Liver (tissue), 9 donors: Measurements from ENCODE around the gene HMGB4. TPM values are rescaled to one million over a fixed set of nuclear protein-coding genes. Genes with fewer than 3 reads are reported as not detected.

Experiments used
- DNase-seq: peaks from one replicate; pipeline ENCODE4 v3.0.0-alpha.2; 2017; ENCODE audit warnings: low spot score
- H3K27ac ChIP-seq, 2 donors: one replicate each; pipeline ENCODE4 v1.7.0; 2013; ENCODE audit warnings: inconsistent platforms in 2 of 2, low read length in 2 of 2, control low read depth in 1 of 2, low read depth in 1 of 2, mild to moderate bottlenecking in 1 of 2
- H3K27me3 ChIP-seq, 4 donors: one replicate each; pipeline versions ENCODE4 v1.6.1 to v1.7.0; 2013; ENCODE audit warnings: low read length in 3 of 4, inconsistent platforms in 1 of 4, mild to moderate bottlenecking in 1 of 4, moderate library complexity in 1 of 4; ENCODE audit not compliant: control insufficient read depth in 4 of 4, insufficient read depth in 4 of 4
- H3K36me3 ChIP-seq, 4 donors: one replicate each; pipeline versions ENCODE4 v1.6.1 to v1.7.0; 2013; ENCODE audit warnings: low read length in 3 of 4, mild to moderate bottlenecking in 3 of 4, low read depth in 1 of 4, moderate library complexity in 1 of 4; ENCODE audit not compliant: control insufficient read depth in 4 of 4, insufficient read depth in 3 of 4
- H3K4me1 ChIP-seq, 4 donors: one replicate each; pipeline versions ENCODE4 v1.6.1 to v1.7.0; 2013; ENCODE audit warnings: low read length in 3 of 4, mild to moderate bottlenecking in 3 of 4, moderate library complexity in 1 of 4; ENCODE audit not compliant: control insufficient read depth in 4 of 4, insufficient read depth in 4 of 4
- H3K4me3 ChIP-seq, 3 donors: one replicate each; pipeline versions ENCODE4 v1.6.1 to v1.7.0; 2013; ENCODE audit warnings: low read length in 3 of 3, control low read depth in 1 of 3, low read depth in 1 of 3, mild to moderate bottlenecking in 1 of 3
- H3K9ac ChIP-seq, 2 donors: one replicate each; pipeline ENCODE4 v1.7.0; 2013; ENCODE audit warnings: low read length in 2 of 2, mild to moderate bottlenecking in 2 of 2, moderate library complexity in 2 of 2, control low read depth in 1 of 2, low read depth in 1 of 2
- H3K9me3 ChIP-seq, 4 donors: one replicate each; pipeline versions ENCODE4 v1.6.1 to v1.7.0; 2013; ENCODE audit warnings: low read length in 3 of 4; ENCODE audit not compliant: control insufficient read depth in 4 of 4
- CTCF ChIP-seq: fragments of 150-350 bp; IDR thresholded peaks from 2 replicates; pipeline ENCODE4 v1.5.1; 2017; ENCODE audit warnings: improper control_type of control experiment, low read depth, low read length; ENCODE audit not compliant: missing input control
- EGR1 ChIP-seq, 2 donors: IDR thresholded peaks; 2 replicates each; pipeline ENCODE4 v1.6.1; 2016 to 2018; ENCODE audit warnings: antibody characterized with exemption in 2 of 2, low read depth in 2 of 2
- FOXA1 ChIP-seq: IDR thresholded peaks from 2 replicates; pipeline ENCODE4 v1.6.1; 2016; ENCODE audit warnings: antibody characterized with exemption
- FOXA2 ChIP-seq: IDR thresholded peaks from 2 replicates; pipeline ENCODE4 v1.6.1; 2016; ENCODE audit warnings: antibody characterized with exemption
- GABPA ChIP-seq, 2 donors: IDR thresholded peaks in 1 of 2; conservative IDR thresholded peaks in 1 of 2; 2 replicates each; pipeline ENCODE4 v1.6.1; 2016; ENCODE audit warnings: antibody characterized with exemption in 2 of 2, mild to moderate bottlenecking in 1 of 2, moderate library complexity in 1 of 2
- HNF4G ChIP-seq: IDR thresholded peaks from 2 replicates; pipeline ENCODE4 v1.6.1; 2016; ENCODE audit warnings: antibody characterized with exemption
- JUND ChIP-seq, 2 donors: IDR thresholded peaks; 2 replicates each; pipeline ENCODE4 v1.6.1; 2016; ENCODE audit warnings: antibody characterized with exemption in 2 of 2
- NR2F2 ChIP-seq: IDR thresholded peaks from 2 replicates; pipeline ENCODE4 v1.6.1; 2016; ENCODE audit warnings: antibody characterized with exemption
- RAD21 ChIP-seq, 2 donors: IDR thresholded peaks; 2 replicates each; pipeline ENCODE4 v1.6.1; 2016; ENCODE audit warnings: antibody characterized with exemption in 2 of 2, mild to moderate bottlenecking in 2 of 2
- RXRA ChIP-seq, 2 donors: IDR thresholded peaks; 2 replicates each; pipeline ENCODE4 v1.6.1; 2017 to 2018; ENCODE audit warnings: antibody characterized with exemption in 2 of 2, mild to moderate bottlenecking in 1 of 2
- SP1 ChIP-seq: IDR thresholded peaks from 2 replicates; pipeline ENCODE4 v1.6.1; 2018; ENCODE audit warnings: antibody characterized with exemption, mild to moderate bottlenecking
- YY1 ChIP-seq: IDR thresholded peaks from 2 replicates; pipeline ENCODE4 v1.6.1; 2016; ENCODE audit warnings: antibody characterized with exemption, mild to moderate bottlenecking
- WGBS: extraction: QIAGEN DNeasy Blood & Tissue Kit; methylation state at CpG from one replicate; pipeline ENCODE4 v1.1.7; 2013; 5-methylcytosine and 5-hydroxymethylcytosine counted together
- polyA plus RNA-seq, 2 donors: library from polyadenylated mRNA; stranded (reverse) in 1 of 2; unstranded in 1 of 2; fragments of 200-250 nt in 1 of 2; fragments of >200 nt in 1 of 2; fragmentation: Nextera tagmentation in 1 of 2; extraction: Ambion mirVana in 1 of 2; gene quantifications; one replicate each; pipeline versions ENCODE4 v1.2.1 to v1.2.3, GENCODE V29; 2013 to 2015
- total RNA-seq, 2 donors: library from RNA; depleted of rRNA; stranded (reverse); fragments of >200 nt; gene quantifications; one replicate each; pipeline ENCODE4 v1.2.3, GENCODE V29; 2014
- TF ChIP-seq, protein P1 (sequence below): IDR thresholded peaks from 2 replicates; pipeline ENCODE4 v1.6.1; 2016; ENCODE audit warnings: antibody characterized with exemption
- TF ChIP-seq, protein P2 (sequence below): IDR thresholded peaks from 2 replicates; pipeline ENCODE4 v1.6.1; 2016; ENCODE audit warnings: antibody characterized with exemption
- TF ChIP-seq, protein P3 (sequence below): IDR thresholded peaks from 2 replicates; pipeline ENCODE4 v1.6.1; 2016; ENCODE audit warnings: antibody characterized with exemption, mild to moderate bottlenecking
- donor health status: healthy.
- donor health status: healthy.
- donor health status: healthy.
- donor health status: healthy.
- donor health status: healthy.

The HMGB4 gene
- total and polyA plus RNA-seq, 4 donors, result not detected

- 69% methylated on average over 14 of the region's 14 CpGs for WGBS
- Histone ChIP-seq H3K4me3 (no peak overlapping the region), H3K4me1 (no peaks in the 10 kb centered on the region), H3K9ac (no peak overlapping the region), H3K27me3 (peaks cover 0 to 3% (median 0%) of the 10 kb centered on the region in 4 donors), H3K9me3 (no peaks in the 10 kb centered on the region), H3K36me3 (no peaks in the 10 kb centered on the region), H3K27ac (no peak overlapping the region)
- DNase-seq, result no peak
- TF ChIP-seq RXRA (IDR thresholded peaks at IDR 0.05), result no peak
- no peak for TF ChIP-seq RAD21 (IDR thresholded peaks at IDR 0.05)
- TF ChIP-seq YY1, result no peak
- TF ChIP-seq EGR1 (IDR thresholded peaks at IDR 0.05; ENCODE audit: low read depth in 2 of 2), result no peak
- no peak for TF ChIP-seq HNF4G
- no peak for TF ChIP-seq CTCF
- no peak for TF ChIP-seq JUND (IDR thresholded peaks at IDR 0.05)
- no peak for TF ChIP-seq FOXA2
- no peak for TF ChIP-seq GABPA (IDR thresholded peaks at IDR 0.05 in 1 of 2, conservative IDR thresholded peaks at IDR 0.05 in 1 of 2)
- TF ChIP-seq NR2F2, result no peak
Observed at GRCh38 chr1:33864460-33865389, 846 bp downstream of the HMGB4 start.

DNA sequence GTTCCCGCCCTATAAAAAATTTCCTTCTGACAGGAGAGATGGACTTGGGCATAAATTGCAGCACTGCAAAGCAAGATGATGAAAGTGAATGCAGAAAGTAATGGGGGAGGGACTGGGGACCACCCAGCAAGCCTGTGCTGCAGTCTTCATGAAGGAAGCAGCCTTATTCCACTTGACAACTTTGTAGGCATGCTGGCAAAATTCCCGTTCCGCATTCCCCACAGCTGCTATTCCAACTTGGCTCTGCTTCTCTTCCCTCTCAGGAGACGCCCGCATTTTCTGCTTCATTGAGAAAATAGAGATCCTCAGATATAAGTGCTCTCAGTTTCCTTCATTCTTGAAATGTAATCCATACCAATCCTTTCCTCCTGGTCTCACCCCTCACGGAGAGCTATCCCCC lies 2.4 kb downstream of the HMGB4 start:
- no peak for DNase-seq
- Histone ChIP-seq H3K4me1 (no peaks in the 10 kb centered on the region), H3K27me3 (peaks cover 0 to 3% (median 0%) of the 10 kb centered on the region in 4 donors), H3K36me3 (no peaks in the 10 kb centered on the region), H3K4me3 (no peak overlapping the region), H3K9ac (no peak overlapping the region), H3K9me3 (no peaks in the 10 kb centered on the region), H3K27ac (no peak overlapping the region)
- TF ChIP-seq CTCF (no peak), NR2F2 (no peak)
- 79% methylated on average over 6 of the region's 6 CpGs for WGBS

- H3K9me3 ChIP-seq, result no peaks in the 10 kb centered on the region
- 91% methylated on average over 1 of the region's 1 CpG for WGBS
- no peak overlapping the region for H3K4me3 ChIP-seq
- peaks cover 0 to 1% (median 0%) of the 10 kb centered on the region in 4 donors for H3K27me3 ChIP-seq
- no peak overlapping the region for H3K9ac ChIP-seq
- no peaks in the 10 kb centered on the region for H3K4me1 ChIP-seq
- H3K36me3 ChIP-seq, result no peaks in the 10 kb centered on the region
- H3K27ac ChIP-seq, result no peak overlapping the region
- TF ChIP-seq, protein P1, sequence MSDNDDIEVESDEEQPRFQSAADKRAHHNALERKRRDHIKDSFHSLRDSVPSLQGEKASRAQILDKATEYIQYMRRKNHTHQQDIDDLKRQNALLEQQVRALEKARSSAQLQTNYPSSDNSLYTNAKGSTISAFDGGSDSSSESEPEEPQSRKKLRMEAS, result no peak
- no peak for TF ChIP-seq EGR1 (IDR thresholded peaks at IDR 0.05; ENCODE audit: low read depth in 2 of 2)
- TF ChIP-seq, protein P2, sequence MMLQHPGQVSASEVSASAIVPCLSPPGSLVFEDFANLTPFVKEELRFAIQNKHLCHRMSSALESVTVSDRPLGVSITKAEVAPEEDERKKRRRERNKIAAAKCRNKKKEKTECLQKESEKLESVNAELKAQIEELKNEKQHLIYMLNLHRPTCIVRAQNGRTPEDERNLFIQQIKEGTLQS, result no peak
- no peak for TF ChIP-seq FOXA1
- no peak for TF ChIP-seq GABPA (IDR thresholded peaks at IDR 0.05 in 1 of 2, conservative IDR thresholded peaks at IDR 0.05 in 1 of 2)
- TF ChIP-seq, protein P3, sequence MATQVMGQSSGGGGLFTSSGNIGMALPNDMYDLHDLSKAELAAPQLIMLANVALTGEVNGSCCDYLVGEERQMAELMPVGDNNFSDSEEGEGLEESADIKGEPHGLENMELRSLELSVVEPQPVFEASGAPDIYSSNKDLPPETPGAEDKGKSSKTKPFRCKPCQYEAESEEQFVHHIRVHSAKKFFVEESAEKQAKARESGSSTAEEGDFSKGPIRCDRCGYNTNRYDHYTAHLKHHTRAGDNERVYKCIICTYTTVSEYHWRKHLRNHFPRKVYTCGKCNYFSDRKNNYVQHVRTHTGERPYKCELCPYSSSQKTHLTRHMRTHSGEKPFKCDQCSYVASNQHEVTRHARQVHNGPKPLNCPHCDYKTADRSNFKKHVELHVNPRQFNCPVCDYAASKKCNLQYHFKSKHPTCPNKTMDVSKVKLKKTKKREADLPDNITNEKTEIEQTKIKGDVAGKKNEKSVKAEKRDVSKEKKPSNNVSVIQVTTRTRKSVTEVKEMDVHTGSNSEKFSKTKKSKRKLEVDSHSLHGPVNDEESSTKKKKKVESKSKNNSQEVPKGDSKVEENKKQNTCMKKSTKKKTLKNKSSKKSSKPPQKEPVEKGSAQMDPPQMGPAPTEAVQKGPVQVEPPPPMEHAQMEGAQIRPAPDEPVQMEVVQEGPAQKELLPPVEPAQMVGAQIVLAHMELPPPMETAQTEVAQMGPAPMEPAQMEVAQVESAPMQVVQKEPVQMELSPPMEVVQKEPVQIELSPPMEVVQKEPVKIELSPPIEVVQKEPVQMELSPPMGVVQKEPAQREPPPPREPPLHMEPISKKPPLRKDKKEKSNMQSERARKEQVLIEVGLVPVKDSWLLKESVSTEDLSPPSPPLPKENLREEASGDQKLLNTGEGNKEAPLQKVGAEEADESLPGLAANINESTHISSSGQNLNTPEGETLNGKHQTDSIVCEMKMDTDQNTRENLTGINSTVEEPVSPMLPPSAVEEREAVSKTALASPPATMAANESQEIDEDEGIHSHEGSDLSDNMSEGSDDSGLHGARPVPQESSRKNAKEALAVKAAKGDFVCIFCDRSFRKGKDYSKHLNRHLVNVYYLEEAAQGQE, result no peak
- no peak for TF ChIP-seq RXRA (IDR thresholded peaks at IDR 0.05)
- TF ChIP-seq SP1, result no peak
- TF ChIP-seq YY1, result no peak
- DNase-seq, result no peak
Observed at GRCh38 chr1:33867684-33868083, 3.8 kb downstream of the HMGB4 start.
